Skeletal muscle satellite cell (primary cell): ENCODE measurements around the gene OSCAR.

Source experiments
- H3K27me3 ChIP-seq: 2 replicates; pipeline ENCODE4 v1.7.0; 2013; ENCODE audit warnings: low read length; ENCODE audit not compliant: control insufficient read depth, insufficient read depth
- H3K36me3 ChIP-seq: 2 replicates; pipeline ENCODE4 v1.7.0; 2013; ENCODE audit warnings: mild to moderate bottlenecking, control low read depth, low read length; ENCODE audit not compliant: insufficient read depth
- H3K4me1 ChIP-seq: 2 replicates; pipeline ENCODE4 v1.7.0; 2013; ENCODE audit warnings: low read length; ENCODE audit not compliant: control insufficient read depth, insufficient read depth
- H3K4me2 ChIP-seq: 2 replicates; pipeline ENCODE4 v1.7.0; 2013; ENCODE audit warnings: mild to moderate bottlenecking, low read length
- H3K4me3 ChIP-seq: 2 replicates; pipeline ENCODE4 v1.7.0; 2013; ENCODE audit warnings: low read length
- H3K9ac ChIP-seq: 2 replicates; pipeline ENCODE4 v1.7.0; 2013; ENCODE audit warnings: mild to moderate bottlenecking, low read depth, low read length, moderate library complexity
- H3K9me3 ChIP-seq: replicated peaks from 2 replicates; pipeline ENCODE4 v1.7.0; 2013; ENCODE audit warnings: mild to moderate bottlenecking, control low read depth, low read length

The OSCAR gene

GRCh38 chr19:54123682-54124081, 23.1 kb upstream of the OSCAR start:
- no peak overlapping the region for H3K4me3 ChIP-seq
- peaks cover 57% of the 10 kb centered on the region for H3K36me3 ChIP-seq
- H3K4me2 ChIP-seq: no peak overlapping the region
- H3K27me3 ChIP-seq: no peaks in the 10 kb centered on the region
- H3K4me1 ChIP-seq: no peaks in the 10 kb centered on the region
- H3K9ac ChIP-seq: no peak overlapping the region
- no peaks in the 10 kb centered on the region for H3K9me3 ChIP-seq

GRCh38 chr19:54121259-54121658, 20.7 kb upstream of the OSCAR start:
- no peak overlapping the region for H3K4me2 ChIP-seq
- H3K4me3 ChIP-seq: no peak overlapping the region
- peaks cover 6% of the 10 kb centered on the region for H3K4me1 ChIP-seq
- H3K36me3 ChIP-seq: peaks cover 50% of the 10 kb centered on the region
- no peaks in the 10 kb centered on the region for H3K27me3 ChIP-seq
- no peaks in the 10 kb centered on the region for H3K9me3 ChIP-seq
- H3K9ac ChIP-seq: no peak overlapping the region

- peak within 1 kb of the TSS; percentile 95 for H3K9ac ChIP-seq
- peaks cover 21% of the 10 kb centered on the region for H3K36me3 ChIP-seq
- peaks cover 15% of the 10 kb centered on the region for H3K4me1 ChIP-seq
Observed at GRCh38 chr19:54115109-54116063, 14.8 kb upstream of the OSCAR start, which contains the start of the genes PRPF31 and TFPT. PRPF31 (plus strand) TSS chr19:54115754; CDS start chr19:54118279, 2,525 bp downstream. TFPT (minus strand) TSS chr19:54115657; CDS start chr19:54115269, 388 bp downstream.

GRCh38 chr19:54114340-54115108, 13.9 kb upstream of the OSCAR start:
- Histone ChIP-seq H3K4me3 (peak overlapping the region; percentile 92), H3K27me3 (no peaks in the 10 kb centered on the region), H3K9ac (peak overlapping the region; percentile 95), H3K4me1 (peaks cover 15% of the 10 kb centered on the region), H3K9me3 (no peaks in the 10 kb centered on the region), H3K36me3 (peaks cover 21% of the 10 kb centered on the region), H3K4me2 (peak overlapping the region; percentile 98)

More at GRCh38 chr19:54115109-54116063, 14.8 kb upstream of the OSCAR start, which contains the start of the genes PRPF31 and TFPT:
- H3K4me2 ChIP-seq: peak within 1 kb of the TSS; percentile 98
- no peaks in the 10 kb centered on the region for H3K9me3 ChIP-seq
- no peaks in the 10 kb centered on the region for H3K27me3 ChIP-seq
- peak within 1 kb of the TSS; percentile 92 for H3K4me3 ChIP-seq

GRCh38 chr19:54109651-54110050, 9.0 kb upstream of the OSCAR start:
- Histone ChIP-seq H3K9ac (no peak overlapping the region), H3K27me3 (no peaks in the 10 kb centered on the region), H3K4me2 (no peak overlapping the region), H3K9me3 (no peaks in the 10 kb centered on the region), H3K4me3 (no peak overlapping the region), H3K4me1 (peaks cover 7% of the 10 kb centered on the region), H3K36me3 (peaks cover 48% of the 10 kb centered on the region)

- Histone ChIP-seq H3K36me3 (peaks cover 43% of the 10 kb centered on the region), H3K4me1 (peaks cover under 1% of the 10 kb centered on the region), H3K4me3 (no peak overlapping the region), H3K9me3 (no peaks in the 10 kb centered on the region), H3K9ac (no peak overlapping the region), H3K4me2 (no peak overlapping the region), H3K27me3 (no peaks in the 10 kb centered on the region)
Observed at GRCh38 chr19:54108496-54108895, 7.9 kb upstream of the OSCAR start.

GRCh38 chr19:54107876-54108490, 7.4 kb upstream of the OSCAR start:
- no peak overlapping the region for H3K4me3 ChIP-seq
- H3K36me3 ChIP-seq: peaks cover 43% of the 10 kb centered on the region
- no peak overlapping the region for H3K9ac ChIP-seq
- H3K9me3 ChIP-seq: no peaks in the 10 kb centered on the region
- H3K27me3 ChIP-seq: no peaks in the 10 kb centered on the region
- H3K4me1 ChIP-seq: peaks cover 4% of the 10 kb centered on the region
- H3K4me2 ChIP-seq: no peak overlapping the region

- Histone ChIP-seq H3K9me3 (no peaks in the 10 kb centered on the region), H3K27me3 (no peaks in the 10 kb centered on the region), H3K9ac (no peak overlapping the region), H3K4me2 (no peak overlapping the region), H3K4me3 (no peak overlapping the region), H3K36me3 (peaks cover 43% of the 10 kb centered on the region), H3K4me1 (peaks cover 4% of the 10 kb centered on the region)
Observed at GRCh38 chr19:54106716-54107115, 6.1 kb upstream of the OSCAR start.

- no peaks in the 10 kb centered on the region for H3K9me3 ChIP-seq
- no peaks in the 10 kb centered on the region for H3K27me3 ChIP-seq
- peaks cover 4% of the 10 kb centered on the region for H3K4me1 ChIP-seq
- H3K4me2 ChIP-seq: no peak overlapping the region
- H3K9ac ChIP-seq: no peak overlapping the region
- H3K4me3 ChIP-seq: no peak overlapping the region
- H3K36me3 ChIP-seq: peaks cover 41% of the 10 kb centered on the region
Observed at GRCh38 chr19:54105796-54106195, 5.2 kb upstream of the OSCAR start.

- H3K9ac ChIP-seq: no peak overlapping the region
- H3K9me3 ChIP-seq: no peaks in the 10 kb centered on the region
- H3K36me3 ChIP-seq: peaks cover 37% of the 10 kb centered on the region
- no peak overlapping the region for H3K4me2 ChIP-seq
- H3K4me1 ChIP-seq: peaks cover 4% of the 10 kb centered on the region
- no peak overlapping the region for H3K4me3 ChIP-seq
- no peaks in the 10 kb centered on the region for H3K27me3 ChIP-seq
Observed at GRCh38 chr19:54104998-54105715, 4.6 kb upstream of the OSCAR start.
